ENCODE measurements around the gene ATP5F1E.

ATP5F1E gene

GRCh38 chr20:59032023-59032712, at the start of gene ATP5F1E:
Gene ATP5F1E, minus strand, starts transcription at chr20:59032335. Its CDS starts 84 bp downstream, at chr20:59032251.
- DNase-seq (ENCODE audit: low read depth): peak; percentile 88

GRCh38 chr20:59081036-59081435, 48.9 kb upstream of the ATP5F1E start:
- DNase-seq (ENCODE audit: low read depth): no peak

- DNase-seq (ENCODE audit: low read depth): no peak
Measured at GRCh38 chr20:59078231-59078630, 46.1 kb upstream of the ATP5F1E start.

- DNase-seq (ENCODE audit: low read depth): no peak
Measured at GRCh38 chr20:59077705-59078104, 45.6 kb upstream of the ATP5F1E start.

- DNase-seq (ENCODE audit: low read depth): no peak
Measured at GRCh38 chr20:59075934-59076508, 43.9 kb upstream of the ATP5F1E start.

GRCh38 chr20:59074456-59074855, 42.3 kb upstream of the ATP5F1E start:
- DNase-seq (ENCODE audit: low read depth): no peak

- no peak for DNase-seq (ENCODE audit: low read depth)
Measured at GRCh38 chr20:59073582-59073981, 41.4 kb upstream of the ATP5F1E start.

- no peak for DNase-seq (ENCODE audit: low read depth)
Measured at GRCh38 chr20:59071216-59071615, 39.1 kb upstream of the ATP5F1E start.

- DNase-seq (ENCODE audit: low read depth): no peak
Measured at GRCh38 chr20:59069026-59069425, 36.9 kb upstream of the ATP5F1E start.

- no peak for DNase-seq (ENCODE audit: low read depth)
Measured at GRCh38 chr20:59068534-59068933, 36.4 kb upstream of the ATP5F1E start.

GRCh38 chr20:59064214-59064722, 32.1 kb upstream of the ATP5F1E start:
- no peak for DNase-seq (ENCODE audit: low read depth)

- no peak for DNase-seq (ENCODE audit: low read depth)
Measured at GRCh38 chr20:59063358-59064213, 31.5 kb upstream of the ATP5F1E start.

- DNase-seq (ENCODE audit: low read depth): no peak
Measured at GRCh38 chr20:59062081-59062480, 29.9 kb upstream of the ATP5F1E start.

- no peak for DNase-seq (ENCODE audit: low read depth)
Measured at GRCh38 chr20:59055302-59055701, 23.2 kb upstream of the ATP5F1E start.

- DNase-seq (ENCODE audit: low read depth): no peak
Measured at GRCh38 chr20:59051666-59052185, 19.6 kb upstream of the ATP5F1E start.

GRCh38 chr20:59050437-59050836, 18.3 kb upstream of the ATP5F1E start:
- no peak for DNase-seq (ENCODE audit: low read depth)

- no peak for DNase-seq (ENCODE audit: low read depth)
Measured at GRCh38 chr20:59048681-59049030, 16.5 kb upstream of the ATP5F1E start.

- DNase-seq (ENCODE audit: low read depth): no peak
Measured at GRCh38 chr20:59047938-59048680, 16.0 kb upstream of the ATP5F1E start.

GRCh38 chr20:59046862-59047261, 14.7 kb upstream of the ATP5F1E start:
- no peak for DNase-seq (ENCODE audit: low read depth)

- DNase-seq (ENCODE audit: low read depth): no peak
Measured at GRCh38 chr20:59044796-59045195, 12.7 kb upstream of the ATP5F1E start.

GRCh38 chr20:59044295-59044694, 12.2 kb upstream of the ATP5F1E start:
- no peak for DNase-seq (ENCODE audit: low read depth)

- no peak for DNase-seq (ENCODE audit: low read depth)
Measured at GRCh38 chr20:59043698-59044097, 11.6 kb upstream of the ATP5F1E start.

Data from stimulated activated CD8-positive, alpha-beta memory T cell treated with anti-CD3 and anti-CD28 coated beads, Interleukin-15, amount 100 ng/mL, for 1 hour (primary cell).